Measurements from ENCODE around the gene TARP.

TARP gene

DNA sequence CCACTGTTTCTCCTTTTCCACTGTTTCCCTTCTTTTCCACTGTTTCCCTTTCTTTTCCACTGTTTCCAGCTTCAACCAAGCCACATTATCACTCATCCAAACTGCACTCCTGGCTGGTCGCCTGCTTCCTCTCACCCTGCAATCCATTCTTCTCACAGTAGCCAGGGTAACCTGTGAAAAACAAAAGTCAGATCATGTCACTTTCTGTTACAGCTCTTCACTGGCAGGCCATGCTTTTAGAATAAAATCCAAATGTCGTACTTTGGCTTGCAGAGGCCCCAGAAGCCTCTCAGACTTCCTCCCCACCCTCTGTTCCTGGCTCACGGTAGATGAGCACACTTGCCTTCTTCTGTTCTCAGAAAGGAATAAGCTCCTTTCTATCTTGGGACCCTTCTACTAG, 61.5 kb downstream of the TARP start:
- no peak for DNase-seq

DNA sequence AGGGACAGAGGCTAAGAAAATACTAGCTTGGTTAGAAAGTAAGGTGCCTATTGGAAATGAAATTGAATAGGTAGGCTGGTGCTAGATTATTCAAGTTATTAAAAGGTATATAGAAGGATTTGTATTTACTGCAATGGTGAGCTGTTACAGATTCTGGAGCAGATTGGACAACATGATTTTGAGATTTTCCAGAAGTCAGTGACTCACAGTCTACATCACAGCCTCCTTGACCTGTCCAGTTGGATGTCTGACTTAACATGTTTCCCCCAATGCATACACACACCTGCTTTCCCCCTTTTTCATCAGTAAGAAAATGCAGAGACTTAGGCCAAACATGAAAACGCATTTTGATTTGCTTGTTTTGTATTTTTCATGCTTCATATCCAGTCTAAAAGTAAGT, 62.0 kb downstream of the TARP start:
- DNase-seq = no peak
